HG02588 (cell line): ENCODE results near the gene RBM33.
"Not testable (repeated sequence)": the region's sequence is repeated elsewhere in the genome, so short reads cannot be mapped to it uniquely, and the experiment has no call there.

Source experiments
- ATAC-seq: cut with Tn5 transposase; IDR thresholded peaks from one replicate; pipeline ENCODE4 v1.9.1; 2021; ENCODE audit warnings: mild to moderate bottlenecking, moderate library complexity; ENCODE audit not compliant: unreplicated experiment

RBM33 gene

DNA sequence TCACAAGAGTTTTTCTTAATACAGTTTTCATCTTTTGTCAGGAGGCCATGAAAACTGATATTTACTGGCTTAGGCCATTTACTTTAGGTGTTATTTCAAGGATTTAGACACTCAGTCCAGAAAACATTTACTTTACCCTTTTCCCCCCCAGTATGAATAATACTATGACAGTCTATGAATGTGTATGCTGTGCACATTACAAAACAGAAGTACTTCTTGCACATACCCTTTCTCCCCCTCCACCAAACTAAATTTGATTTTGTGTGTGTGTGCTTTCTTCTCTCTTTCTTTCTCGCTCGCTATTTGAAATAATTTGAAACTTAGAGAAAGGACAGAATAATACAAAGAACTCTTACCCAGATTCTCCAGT is 41.3 kb downstream of the RBM33 start:
- ATAC-seq = no peak

DNA sequence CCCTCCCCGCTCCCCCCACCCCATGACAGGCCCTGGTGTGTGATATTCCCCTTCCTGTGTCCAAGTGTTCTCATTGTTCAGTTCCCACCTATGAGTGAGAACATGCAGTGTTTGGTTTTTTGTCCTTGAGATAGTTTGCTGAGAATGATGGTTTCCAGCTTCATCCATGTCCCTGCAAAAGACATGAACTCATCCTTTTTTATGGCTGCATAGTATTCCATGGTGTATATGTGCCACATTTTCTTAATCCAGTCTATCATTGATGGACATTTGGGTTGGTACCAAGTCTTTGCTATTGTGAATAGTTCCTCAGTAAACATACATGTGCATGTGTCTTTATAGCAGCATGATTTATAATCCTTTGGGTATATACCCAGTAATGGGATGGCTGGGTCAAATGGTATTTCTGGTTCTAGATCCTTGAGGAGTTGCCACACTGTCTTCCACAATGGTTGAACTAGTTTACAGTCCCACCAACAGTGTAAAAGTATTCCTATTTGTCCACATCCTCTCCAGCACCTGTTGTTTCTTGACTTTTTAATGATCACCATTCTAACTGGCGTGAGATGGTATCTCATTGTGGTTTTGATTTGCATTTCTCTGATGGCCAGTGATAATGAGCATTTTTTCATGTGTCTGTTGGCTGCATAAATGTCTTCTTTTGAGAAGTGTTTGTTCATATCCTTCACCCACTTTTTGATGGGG is 42.3 kb downstream of the RBM33 start:
- ATAC-seq = not testable (repeated sequence)

DNA sequence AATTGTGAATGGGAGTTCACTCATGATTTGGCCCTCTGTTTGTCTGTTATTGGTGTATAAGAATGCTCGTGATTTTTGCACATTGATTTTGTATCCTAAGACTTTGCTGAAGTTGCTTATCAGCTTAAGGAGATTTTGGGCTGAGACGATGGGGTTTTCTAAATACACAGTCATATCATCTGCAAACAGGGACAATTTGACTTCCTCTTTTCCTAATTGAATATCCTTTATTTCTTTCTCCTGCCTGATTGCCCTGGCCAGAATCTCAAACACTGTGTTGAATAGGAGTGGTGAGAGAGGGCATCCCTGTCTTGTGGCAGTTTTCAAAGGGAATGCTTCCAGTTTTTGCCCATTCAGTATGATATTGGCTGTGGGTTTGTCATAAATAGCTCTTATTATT is 43.8 kb downstream of the RBM33 start:
- ATAC-seq = not testable (repeated sequence)

DNA sequence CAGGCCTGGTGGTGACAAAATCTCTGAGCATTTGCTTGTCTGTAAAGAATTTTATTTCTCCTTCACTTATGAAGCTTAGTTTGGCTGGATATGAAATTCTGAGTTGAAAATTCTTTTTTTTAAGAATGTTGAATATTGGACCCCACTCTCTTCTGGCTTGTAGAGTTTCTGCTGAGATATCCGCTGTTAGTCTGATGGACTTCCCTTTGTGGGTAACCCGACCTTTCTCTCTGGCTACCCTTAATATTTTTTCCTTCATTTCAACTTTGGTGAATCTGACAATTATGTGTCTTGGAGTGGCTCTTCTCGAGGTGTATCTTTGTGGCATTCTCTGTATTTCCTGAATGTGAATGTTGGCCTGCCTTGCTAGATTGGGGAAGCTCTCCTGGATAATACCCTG is 46.2 kb downstream of the RBM33 start:
- ATAC-seq = not testable (repeated sequence)

DNA sequence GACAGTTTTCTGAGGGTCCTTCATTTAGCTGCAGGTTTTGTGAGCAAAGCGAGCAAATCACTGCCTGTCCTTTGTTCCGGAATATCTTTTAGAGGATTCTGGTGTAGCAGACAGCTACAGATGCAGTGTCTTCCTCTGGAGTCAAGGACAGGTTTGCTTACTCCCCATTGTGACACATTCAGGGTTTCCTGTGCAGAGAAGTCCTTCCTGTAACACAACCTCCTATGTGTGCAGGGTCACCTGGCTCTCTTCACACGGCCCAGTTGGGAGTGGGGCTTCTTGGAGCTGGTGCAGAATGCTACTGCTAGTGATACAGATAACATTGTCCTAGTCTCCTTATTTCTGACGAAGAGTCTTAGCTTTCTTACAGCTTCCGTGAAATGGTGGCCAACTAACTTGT is 47.9 kb downstream of the RBM33 start:
- ATAC-seq = no peak

DNA sequence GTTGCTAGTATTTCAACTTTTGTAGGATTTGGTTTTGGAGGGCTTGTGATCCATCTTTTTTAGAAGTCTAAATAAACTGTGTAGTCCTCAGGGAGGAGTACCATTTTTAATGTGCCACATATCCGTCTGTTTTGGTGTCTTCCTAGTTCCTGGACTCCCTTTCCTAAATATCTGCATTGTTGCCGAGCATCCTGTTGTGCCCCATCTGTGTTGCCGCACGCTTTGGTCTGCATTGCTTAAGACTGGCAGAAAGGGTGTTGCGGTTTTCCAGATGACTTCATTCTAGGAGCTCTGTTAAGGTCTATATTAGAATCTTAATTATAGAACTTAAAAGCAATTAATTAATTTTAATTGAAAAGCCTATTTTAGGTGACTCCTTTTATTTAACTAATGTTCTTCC is 49.4 kb downstream of the RBM33 start:
- ATAC-seq = no peak

DNA sequence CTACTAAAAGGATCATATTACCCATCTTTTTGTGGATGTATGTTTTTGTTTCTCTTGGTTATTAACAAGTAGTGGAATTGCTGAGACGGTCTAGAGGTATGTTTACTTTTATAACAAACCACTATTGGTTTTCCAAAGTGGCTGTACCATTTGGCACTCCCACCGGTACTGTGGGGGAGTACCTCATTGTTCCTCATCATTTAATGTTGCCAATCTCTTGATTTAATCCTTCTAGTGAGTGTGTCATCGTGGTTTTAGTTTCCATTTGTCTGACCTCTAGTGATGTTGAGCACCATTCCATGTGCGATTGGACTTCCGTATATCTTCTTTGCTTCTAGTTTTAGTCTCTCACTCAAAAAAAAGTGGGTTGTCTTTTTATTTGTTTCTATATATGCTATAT is 50.4 kb downstream of the RBM33 start:
- ATAC-seq = no peak

DNA sequence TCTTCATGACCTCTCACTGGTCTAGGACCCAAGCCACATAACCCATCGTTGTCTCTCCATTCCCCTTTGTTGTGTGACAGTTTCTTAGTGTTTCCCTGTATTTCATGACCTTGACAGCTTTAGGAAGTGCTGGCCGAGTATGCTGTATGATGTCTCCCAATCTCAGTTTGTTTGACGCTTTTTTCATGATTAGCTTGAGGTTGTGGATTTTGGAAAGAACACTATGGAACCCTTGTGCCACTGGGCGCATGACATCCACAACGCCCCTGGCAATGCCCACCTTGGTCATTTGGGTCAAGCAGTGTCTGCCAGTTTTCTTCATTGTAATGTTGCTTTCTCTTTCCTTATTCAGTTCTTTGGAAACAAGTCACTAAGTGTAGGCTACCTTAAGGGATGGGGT is 52.3 kb downstream of the RBM33 start:
- no peak for ATAC-seq

DNA sequence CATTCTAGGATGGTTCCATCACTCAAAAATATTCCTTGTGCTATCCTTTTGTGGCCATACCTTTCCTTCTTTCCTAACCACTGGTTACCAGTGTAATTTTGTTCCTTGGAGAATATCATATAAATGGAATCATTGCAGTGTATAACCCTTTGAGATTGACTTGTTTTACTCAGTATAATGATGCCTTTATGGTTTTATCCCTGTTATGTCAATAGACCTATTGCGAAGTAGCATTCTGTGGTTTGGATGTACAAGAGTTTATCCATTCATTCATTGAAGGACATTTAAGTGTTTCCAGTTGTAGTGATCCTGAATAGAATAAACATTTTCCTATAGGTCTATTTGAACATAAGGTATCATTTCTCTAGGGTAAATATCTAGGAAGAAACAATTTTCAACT is 54.2 kb downstream of the RBM33 start:
- ATAC-seq = no peak

DNA sequence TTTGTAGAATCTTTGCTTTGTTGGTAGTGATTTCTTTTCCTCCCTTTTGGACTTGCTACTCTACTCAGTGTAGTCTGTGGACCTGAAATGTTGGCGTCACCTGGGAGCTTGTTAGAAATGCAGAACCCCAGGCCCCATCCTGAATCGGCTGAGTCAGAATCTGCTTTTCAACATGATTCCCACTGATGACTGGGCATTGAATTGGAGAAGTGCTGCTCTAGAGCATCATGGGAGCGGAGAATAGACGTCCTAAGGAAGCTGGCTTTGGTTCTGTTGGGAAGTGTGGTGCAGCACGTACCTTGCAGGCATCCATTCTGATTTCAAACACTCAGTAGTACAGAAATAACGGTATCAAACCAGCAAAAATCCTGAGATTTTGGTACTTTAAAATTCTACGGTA is 54.7 kb downstream of the RBM33 start:
- ATAC-seq = no peak

DNA sequence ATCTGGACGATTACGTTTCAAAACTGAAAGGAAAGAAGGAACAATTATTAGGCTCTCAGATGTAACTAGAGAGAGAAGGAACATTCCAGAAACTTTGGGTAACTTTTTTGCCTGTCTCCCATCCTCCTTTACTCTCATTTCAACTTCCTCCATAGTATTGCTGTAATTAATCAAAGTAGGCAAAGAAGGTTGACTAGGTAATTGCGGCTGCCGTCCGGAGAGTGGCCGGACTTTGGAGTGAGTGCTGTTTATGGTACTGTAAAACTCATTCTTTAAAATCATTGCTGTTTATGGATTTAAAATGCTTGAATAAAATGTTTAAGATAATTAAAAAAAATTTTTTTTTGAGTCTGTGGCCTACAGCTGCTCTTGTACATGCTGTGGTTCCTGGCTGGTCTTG is 56.4 kb downstream of the RBM33 start:
- ATAC-seq = no peak

DNA sequence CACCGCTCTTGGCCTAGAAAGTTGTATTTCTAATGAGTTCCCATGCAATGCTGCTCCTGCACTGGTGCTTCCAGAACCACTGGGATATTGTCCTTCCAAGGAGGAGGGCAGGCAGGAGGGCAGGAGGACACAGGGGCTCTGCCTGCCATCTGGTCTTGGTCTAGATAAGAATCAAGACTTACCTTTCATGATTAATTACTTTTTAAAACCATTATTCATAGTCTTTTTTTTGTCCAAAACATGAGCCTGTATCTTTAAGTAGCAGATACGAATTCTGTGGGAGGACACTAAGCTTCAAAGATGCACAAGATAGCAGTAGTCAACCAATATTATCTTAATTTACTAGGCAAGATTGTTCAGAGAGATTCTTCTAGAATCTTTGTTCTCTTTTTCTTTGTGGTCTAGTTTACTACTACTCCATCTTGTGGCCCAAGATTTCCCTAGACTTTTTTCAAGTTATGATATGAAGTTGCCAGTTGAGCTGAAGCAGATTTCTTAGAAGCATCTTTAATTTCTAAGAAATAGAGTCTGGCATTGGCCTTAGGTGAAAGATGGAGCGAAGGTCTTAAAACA is 57.6 kb downstream of the RBM33 start:
- no peak for ATAC-seq

DNA sequence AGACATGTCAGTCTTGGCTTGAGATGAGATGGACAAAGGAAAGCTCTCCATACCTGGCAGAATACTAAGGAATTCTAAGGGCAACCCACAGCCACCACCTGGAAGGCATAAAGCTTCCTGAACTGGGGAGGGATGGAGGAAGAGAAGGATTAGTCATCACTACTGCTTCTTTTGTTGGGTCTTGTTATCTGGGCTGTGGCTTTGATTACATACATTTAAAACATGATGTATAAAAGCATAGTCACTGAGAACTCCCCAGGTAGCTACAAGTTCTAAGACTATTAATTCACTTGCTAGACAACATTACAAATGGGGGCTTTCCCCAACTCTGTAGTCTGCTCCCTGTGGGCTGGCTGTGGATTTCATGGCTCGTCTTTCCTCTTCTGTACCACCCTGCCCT is 58.2 kb downstream of the RBM33 start:
- ATAC-seq = no peak

DNA sequence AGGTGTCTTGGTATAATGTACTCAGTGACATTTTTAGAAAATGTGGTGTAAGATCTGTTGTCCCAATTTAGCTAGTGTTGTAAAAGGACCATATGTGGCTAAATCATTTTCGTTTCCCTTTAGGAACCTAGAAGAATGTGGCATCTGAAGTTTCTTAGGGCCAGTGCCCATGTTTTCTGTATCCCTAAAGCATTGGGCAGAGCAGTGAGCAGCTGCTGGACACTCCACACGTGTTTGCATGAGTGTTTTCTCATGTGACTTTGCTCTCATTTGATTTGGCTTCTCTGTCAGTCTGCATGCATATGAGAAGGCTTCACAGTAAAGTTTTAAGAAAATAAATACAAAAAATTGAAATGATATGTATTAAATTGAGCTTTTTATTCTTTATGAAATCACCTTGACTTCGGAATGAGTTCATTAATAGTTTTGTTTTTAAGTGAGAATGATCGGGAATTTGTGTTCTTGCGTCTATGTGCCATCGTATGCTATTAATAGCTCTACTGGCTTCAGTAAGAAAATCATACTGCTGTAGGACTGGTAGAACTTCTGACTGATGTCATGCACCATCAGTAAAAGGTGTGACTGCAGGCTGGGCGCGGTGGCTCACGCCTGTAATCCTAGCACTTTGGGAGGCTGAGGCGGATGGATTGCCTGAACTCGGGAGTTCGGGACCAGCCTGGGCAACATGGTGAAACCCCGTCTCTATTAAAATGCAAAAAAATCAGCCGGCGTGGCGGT is 61.3 kb downstream of the RBM33 start:
- no peak for ATAC-seq

DNA sequence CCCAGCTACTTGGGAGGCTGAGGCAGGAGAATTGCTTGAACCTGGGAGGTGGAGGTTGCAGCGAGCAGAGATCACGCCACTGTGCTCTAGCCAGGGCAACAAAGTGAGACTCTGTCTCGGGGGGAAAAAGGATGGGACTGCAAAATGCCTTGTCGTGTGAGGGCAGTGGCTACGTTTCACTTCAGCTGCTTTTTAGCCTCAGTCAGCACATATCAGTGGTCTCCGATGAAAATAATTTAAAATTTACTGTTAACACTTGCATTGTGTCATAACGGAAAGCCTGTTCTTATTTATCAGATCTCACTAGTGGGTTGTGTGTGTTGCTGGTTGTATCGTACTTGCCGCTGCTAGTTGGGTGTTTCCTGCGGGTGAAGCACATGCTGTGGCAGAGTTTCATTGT is 61.9 kb downstream of the RBM33 start:
- ATAC-seq = no peak

DNA sequence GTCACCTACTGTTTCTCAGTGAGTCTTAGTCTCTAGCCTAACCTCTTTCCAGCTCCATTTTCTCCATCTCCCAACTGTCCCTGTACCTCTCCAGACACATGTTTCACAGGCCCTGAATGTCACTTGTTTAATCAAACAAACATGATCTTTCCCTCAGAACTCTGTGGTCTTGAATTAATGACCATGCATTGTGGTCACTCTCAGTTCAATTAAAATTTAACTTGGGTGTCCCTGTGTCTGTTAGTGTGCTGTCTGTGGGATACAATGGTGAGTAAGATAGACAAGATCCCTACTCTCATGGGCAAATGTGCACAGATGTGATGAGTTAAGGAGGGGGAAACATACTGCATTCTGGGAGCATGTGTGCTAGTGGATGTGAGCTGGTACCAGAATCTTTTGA is 65.0 kb downstream of the RBM33 start:
- ATAC-seq = no peak

DNA sequence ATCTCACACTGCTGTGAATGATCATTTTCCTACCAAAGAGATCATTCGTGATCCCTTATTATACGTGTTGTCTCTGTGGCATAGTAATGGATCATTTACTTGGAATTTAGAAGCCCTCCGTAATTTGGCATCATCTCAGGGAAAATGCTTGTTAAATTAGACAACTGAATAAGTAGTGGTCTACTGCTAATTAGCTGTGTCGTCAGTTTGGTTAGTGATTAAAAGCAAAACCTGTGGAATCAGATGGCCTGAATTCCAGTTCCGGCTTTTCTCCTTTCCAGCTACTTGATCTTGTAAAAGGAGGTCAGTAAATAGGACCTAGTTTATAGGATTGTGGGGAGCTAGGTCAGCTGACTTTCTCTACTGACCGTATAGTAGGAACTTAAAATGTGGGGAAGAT is 65.6 kb downstream of the RBM33 start:
- ATAC-seq = no peak

DNA sequence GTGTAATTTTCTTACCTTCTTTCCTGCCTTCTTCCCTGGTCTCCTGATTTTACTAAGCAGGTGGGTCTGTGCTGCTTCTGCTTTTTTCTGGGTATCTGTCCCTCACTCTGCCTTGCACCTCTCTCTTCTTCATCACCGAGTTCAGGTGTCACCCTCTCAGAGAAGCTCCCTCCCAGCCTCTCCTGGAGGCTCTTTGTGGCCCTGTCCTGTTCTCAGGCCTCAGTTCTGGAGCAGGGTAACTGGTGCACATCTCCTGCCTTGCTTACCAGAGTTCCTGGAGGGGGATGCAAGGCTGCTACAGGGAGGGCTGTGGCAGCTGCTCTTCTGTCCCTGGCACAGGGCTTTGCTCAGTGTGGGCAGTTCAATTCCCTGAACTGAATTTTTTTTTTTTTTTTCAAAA is 66.1 kb downstream of the RBM33 start:
- ATAC-seq = no peak

DNA sequence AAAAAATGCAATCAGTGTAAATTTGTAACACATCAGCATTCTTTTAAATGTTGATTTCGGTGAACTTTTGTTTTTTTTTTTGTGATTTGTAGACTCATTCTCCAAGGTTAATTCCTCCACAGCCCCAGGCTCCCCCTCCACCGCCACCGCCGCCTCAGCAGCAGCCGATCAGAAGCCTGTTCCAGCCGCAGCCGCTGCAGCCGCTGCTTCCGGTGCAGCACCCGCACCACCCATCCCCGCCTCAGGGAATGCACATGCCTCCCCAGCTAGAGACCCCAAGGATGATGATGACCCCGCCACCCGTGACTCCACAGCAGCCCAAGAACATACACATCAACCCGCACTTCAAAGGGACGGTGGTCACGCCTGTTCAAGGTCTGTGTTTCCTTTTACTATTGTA is 66.6 kb downstream of the RBM33 start:
- ATAC-seq = no peak

DNA sequence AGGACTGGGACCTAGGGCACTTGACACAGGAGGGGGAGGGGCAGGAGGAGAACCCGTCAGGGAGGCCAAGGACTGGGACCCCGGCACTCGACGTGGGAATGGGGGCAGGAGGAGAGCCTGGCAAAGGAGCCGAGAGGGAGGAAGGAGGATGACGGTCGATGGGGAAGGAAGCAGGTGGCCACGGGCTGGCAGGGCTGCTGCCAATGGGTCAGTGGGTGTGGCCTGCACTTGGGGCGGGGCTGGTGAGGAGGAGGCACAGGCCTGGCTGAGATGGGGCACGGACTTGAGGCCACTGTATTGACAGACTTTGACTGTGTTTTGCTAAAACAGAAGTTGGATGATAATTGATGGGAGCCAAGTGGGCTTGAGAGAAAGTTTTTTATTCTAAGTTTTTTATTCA is 68.9 kb downstream of the RBM33 start:
- no peak for ATAC-seq

DNA sequence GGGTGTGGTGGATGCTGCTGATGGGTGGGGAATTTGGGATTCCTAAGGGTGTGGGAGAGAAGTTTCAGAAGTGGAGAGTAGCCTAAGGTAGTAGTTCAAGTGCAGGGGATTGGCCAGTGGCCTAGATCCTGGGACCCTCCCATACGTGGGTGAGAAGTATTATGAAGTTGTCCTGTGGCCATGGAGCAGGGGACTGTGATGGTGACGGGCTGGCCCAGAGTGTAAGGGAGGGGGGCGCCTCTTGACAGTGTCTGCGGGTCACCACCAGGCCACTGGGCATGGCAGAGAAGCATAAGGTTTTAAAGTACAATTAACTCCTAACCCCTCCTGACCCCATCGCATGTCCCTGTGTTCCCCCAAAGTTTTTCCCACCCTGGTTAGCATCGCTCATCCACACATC is 70.2 kb downstream of the RBM33 start:
- ATAC-seq = no peak

DNA sequence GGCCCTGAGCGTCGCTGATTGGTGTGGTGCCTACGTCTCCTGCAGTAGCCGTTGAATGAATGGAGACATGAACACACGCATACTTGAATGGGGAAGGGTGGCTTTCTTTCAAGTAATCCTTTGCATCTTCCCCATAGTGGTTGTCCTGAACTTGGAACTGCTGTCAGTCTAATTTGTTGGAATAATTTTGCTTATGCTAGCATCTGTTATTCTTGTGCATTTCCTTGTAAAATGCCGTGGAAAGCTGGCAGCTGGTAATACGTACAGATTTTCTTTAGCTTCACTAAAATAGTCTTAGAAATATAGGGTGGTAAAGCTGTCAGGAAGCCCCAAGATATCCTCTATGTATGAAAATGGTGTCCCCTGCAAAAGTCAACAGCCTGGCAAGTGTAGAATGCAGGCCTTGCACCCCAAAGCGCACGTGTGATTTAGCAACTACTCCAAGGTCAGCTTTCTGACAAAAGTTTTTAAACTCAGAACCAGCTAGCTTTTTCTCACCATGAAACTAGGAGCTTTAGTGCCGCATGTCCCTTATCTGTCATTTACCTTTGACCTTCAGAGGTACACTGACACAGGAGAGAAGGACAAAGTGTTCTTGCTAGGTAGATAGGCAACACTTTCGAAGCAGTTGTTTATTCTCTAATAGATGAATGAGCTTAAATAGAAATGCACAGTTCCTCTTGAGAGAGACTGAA is 70.8 kb downstream of the RBM33 start:
- no peak for ATAC-seq
